Stimulated activated CD8-positive, alpha-beta memory T cell treated with anti-CD3 and anti-CD28 coated beads, Interleukin-7, amount 100 ng/mL, for 4 hours (primary cell): Measurements from ENCODE around the gene RBKS.
"Not testable (repeated sequence)": the region's sequence is repeated elsewhere in the genome, so short reads cannot be mapped to it uniquely, and the experiment has no call there.

Source experiments
- DNase-seq, 2 donors: peaks; one replicate each; pipeline ENCODE4 v3.0.0-alpha.2; 2020; ENCODE audit warnings: low read depth in 2 of 2

Gene RBKS

DNA sequence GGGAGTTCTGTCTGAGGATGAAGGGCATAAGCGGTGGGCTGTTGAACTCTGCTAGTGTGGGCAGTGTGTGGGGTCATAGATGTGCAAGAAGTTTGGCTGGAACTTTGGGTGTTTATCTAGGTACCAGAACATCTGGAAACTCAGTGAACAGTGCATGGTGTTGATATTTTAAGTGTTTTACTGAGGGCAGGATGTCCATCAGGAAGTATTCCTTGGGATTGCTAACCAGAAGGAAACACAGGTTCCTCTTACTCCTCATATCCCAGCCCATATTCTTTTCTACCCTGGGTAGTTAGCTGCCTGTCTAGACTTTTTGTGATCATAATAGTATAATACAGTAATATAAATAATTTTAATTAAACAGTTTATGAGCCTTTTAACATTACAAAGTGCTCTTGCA, 15.9 kb upstream of the RBKS start:
- DNase-seq: no peak

DNA sequence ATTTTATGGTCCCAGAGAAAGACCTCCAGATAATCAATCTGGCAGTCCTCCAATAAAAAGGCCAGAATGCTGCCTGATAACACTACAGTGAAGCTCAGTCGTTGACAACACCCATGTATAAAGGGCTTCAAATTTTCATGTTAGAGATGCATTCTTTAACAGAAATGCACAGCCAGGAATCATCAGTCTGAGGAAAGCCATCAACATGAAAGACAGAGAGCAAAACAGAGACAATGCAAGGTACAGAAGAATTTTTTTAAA, 14.1 kb upstream of the RBKS start:
- no peak for DNase-seq

DNA sequence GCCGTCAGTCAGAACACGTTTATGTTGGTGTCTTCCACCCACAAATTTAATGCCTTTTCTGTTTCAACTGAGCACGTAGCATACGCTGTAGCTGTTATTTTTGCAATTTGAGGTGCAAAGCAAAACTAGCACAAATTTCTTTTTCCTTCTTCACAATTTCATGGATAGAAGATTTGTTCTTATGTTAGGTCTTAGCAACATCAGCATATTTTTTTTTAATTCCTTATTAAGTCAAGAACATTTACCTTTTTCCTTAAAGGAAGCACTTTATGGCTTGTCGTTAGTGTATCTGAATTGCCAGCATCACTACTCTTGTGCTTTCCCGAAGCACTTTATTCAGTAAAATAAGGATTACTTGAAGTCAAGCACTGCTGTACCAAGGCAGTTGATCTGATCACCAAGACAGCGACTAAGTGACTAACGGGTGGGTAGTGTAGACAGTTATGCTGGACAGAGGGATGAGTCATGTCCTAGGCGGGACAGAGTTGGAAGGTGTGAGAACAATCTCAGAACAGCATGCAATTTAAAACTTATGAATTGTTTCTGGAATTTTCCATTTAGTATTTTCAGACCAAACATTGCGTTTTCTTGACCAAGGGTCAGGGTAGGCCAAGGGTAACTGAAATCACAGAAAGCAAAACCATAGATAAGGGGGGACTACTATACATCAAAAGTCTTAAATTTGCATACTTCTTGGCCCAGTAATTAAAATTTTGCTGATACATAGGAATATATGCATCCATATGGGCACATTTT, 13.6 kb upstream of the RBKS start:
- DNase-seq: no peak

DNA sequence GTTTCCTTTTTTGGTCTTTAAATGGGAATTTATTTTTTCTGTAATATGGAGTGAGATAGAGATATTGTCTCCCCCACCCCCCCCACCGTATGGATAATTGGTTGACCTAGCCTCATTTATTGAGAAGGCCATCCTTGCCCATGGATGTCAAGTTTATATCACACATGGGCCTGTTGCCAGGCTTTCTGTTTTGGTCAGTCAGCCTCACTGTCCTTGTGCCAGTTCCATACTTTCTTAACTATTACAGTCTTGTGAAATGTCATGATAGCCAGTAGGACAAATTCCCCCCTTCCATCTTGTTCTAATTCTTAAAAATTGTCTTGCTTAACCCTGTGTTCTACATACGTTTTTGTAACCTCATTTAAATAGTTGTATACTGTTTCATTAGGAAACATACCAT, 12.8 kb upstream of the RBKS start:
- no peak for DNase-seq

DNA sequence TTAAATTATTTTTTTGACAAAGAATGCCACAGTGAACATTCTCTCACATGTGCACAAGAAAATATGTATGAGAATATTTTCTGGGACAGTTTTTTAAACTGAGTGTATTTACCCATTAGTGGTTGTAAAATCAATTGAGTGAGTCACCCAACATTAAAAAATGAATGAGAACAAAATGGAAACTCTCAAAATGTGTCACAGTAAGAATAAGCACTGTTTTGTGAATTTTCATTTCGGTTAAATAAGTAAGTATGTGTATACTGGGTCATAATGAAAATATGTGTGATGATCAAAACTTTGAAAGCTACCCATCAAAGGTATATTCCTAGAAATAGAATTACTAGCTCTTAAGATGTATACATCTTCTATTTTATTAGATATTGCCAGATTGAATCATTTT, 11.9 kb upstream of the RBKS start:
- no peak for DNase-seq

DNA sequence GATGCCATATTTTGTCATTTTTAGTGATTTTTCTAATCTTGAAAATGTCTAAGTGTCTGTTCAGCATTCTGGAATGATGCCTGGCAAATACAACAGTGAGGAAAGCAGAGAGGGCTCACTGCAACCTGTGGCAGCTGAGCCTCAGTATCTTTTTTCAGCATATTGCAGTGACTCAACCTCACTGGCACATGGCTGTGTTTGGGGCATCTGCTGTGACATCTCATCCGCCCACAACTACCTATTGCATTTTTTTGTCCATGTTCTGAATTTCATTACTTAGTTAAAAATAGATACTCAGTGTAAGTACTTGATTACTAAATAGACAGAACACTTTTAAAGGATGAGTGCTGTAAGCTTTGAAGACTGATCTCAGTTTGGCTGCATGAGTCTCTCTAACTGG, 11.0 kb upstream of the RBKS start:
- peak in 1 of 2 donors; percentile 15 for DNase-seq

DNA sequence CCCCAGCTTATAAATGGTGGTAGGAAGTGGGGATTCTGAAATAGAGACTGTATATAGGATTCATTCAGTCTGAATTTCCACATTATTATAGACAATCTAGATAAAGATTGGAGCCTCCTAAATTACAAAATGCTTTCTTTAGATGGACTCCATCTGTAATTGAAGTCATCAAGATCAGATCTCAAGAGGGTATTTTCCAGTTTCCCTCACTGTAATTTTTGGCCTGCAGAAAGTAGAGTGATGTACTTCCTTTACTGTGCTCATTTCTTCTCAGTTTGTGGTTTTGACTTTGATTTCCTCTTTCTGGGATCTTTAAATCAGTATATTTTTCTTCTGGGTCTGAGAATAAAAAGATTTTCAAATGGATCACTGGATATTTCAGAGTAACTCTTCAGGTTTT, 7.5 kb upstream of the RBKS start:
- DNase-seq: no peak

DNA sequence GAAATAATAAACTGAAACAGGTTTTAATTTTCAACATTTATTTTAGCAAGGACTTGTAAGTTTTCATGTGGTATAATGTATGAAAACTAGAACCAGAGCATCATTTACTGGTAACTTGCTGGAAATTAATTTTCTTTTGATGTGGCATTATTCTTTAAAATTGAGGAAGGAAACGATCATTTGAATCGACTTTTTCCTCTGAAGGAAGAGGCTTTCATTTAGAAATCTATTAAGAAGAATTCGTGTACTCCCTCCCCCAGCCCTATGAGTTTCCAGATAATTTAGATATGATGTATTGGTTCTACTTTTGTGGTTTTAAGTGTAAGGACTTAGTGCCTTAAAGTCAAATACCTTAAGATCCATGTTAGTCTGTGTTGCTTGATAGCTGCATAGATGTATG, 2.8 kb upstream of the RBKS start:
- DNase-seq: peak in 1 of 2 donors; percentile 17

DNA sequence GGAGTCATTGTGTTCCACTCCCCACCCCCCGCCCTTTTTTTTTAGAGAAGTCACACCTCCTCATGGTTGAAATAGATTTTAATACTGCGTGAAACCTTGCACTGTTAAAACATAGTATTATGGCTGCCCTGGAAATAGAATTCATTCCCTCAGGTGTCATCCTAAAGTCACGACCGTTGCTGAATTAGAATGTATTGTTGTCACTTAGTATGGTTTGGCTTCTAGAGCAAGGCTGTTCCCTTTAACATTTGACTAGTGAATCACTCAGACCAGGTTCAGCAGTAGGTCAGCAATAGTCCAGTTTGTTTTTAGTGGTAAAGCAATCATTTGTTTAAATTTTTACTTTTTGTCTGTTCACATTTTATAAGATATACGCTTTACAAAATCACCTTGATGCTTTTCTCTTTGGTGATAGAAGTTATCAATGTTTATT, 1.5 kb upstream of the RBKS start:
- no peak for DNase-seq

DNA sequence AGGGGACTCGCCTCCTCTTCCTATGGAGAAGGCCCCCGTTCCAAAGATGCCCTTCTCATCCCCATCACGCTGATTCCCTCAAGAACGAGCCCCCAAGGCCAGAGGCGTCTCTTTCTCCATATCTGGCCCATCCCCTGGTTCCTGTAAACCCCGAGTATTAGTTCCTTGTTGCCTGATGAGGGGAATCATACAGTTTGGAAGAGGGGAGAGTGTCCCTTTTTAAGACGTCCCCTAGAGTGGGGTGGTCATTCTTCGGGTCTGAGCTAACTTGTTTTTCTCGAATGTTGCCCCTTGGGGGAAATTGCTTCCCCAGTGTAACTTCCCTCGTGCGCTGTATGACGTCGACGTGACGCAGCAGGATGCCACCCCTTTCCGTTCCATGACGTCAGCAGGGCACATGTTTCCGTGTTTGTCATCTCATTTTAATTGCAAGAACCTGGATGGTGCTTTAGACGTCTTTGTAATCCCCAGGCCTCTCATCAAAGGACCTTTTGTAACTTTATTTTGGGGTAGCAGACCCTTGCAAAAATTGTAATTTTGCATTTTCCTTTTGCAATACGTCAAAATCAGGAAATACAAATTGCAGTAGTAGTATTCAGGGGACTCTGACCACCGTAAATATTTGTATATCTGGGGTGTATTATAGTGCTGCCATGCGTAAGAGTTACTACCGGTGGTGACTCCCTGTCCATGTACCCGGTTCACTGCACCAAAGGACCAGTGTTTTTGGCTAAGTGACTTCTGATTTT, 911 bp upstream of the RBKS start:
- DNase-seq: peak; percentile 84 to 93

DNA sequence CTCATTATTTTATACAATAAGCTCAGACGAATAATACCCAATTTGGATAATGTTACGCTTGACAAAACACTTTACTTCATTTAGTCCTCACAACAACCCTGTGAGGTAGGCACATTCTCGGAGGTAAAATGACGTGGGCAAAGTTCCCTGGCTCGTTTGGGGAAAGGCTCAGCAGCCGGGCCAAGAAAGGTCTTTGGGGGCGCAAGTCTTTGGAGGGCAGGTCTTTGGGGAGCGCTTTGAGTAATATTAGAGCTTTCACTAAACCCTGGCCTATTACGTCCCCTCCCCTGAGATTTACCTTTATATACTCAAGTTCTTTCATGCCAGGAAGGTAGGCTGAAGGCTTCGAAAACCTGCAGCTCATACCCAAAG, 427 bp downstream of the RBKS start:
- DNase-seq: no peak

DNA sequence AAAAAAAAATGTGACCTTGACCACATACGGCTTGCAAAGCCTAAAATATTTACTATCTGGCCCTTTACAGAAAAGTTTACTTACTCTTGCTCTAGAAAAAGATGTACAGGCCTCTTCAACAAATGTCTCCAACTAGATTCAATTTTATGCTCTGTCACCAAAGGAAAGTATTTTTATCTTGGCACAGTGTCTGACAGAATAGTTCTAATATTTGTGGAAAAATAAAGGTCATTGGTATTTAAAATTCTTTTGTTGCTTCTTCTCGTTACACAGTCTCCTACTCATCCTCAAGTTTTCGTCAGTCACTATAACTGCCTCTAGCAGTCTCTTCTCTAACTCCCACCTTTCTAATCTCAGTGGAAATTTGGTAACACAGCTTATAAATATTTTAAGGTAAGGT, 1.4 kb downstream of the RBKS start:
- no peak for DNase-seq

DNA sequence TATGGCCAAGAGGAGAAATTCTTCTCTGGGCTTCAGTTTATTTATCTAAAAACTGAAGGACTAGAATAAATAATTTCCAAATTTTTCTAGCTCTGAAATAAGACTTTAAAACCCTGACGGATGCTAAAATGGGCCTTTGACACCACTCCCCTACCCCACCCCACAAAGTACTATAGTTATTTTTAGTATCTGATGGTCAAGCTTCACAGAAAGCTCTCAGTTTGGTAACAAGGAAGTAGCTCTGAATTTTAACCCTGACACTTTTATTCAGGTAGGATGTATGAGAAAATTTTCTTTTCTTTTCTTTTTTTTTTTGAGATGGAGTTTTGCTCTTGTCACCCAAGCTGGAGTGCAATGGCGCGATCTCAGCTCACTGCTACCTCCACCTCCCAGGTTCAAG, 2.4 kb downstream of the RBKS start:
- DNase-seq: no peak

DNA sequence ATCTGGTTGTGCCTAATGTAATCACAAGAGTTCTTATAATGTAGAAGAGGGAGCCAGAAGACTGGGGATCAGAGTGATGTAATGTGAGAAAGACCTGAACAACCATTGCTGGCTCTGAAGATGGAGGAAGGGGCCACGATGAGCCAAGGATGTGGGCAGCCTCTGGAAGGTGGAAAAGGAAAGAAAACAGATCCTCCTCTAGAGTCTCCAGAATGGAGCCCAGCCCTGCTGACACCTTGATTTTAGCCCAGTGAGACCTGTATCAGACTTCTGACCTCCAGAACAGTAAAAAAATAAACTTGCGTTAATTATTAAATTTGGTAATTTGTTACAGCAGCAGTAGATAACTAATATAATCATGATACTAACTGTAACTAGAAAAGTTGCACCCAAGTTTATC, 3.1 kb downstream of the RBKS start:
- DNase-seq: no peak

DNA sequence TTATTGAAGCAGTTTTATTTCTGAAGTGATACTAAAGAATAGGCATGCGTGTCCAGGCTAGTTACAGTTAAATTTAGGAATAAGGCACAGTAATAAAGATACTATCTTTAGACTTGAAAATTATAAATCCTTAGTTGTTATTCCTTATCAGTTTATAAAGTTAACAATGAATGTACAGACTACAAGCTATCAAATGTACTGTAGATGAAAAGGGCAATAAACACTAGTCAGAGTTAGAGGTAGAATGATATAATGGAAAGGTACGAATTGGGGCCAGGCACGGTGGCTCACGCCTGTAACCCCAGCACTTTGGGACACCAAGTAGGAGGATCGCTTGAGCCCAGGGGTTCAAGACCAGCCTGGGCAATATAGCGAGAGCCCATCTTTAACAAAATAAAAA, 3.9 kb downstream of the RBKS start:
- no peak for DNase-seq

DNA sequence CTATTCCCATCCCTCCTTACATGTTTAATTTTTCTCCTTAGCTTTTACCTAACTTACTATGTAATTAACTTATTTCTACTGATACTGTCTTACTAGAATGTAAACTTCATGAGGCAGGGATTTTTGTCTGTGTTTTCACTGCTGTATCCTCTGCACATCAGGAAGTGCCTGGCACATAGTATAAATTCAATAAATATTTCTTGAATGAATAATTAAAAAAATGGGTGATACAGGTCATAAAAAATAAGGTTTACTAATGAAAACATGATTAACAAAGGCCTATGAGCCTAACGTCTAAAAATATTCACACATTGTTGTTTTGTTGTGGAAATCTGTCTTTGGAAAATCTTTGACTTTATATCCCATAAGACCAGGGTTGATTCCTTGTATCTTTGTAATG, 4.5 kb downstream of the RBKS start:
- DNase-seq: no peak

DNA sequence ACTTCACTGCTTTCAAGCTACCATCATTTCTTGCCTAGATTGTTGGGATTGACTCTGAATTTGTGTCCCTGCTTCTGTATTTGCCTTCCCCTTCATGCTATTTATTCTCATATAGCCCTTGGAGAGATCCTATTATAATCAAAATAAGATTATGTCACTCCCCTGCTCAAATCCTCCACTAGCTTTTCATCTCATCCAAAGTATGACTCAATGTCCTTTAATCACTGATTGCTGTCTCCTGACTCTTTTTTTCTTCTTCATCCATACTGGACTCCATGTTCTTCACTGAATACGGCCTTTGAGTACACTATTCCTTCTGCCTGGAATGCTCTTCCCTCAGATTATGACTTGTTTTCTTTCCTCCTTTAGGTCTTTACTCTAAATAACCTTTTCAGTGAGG, 5.0 kb downstream of the RBKS start:
- no peak for DNase-seq

DNA sequence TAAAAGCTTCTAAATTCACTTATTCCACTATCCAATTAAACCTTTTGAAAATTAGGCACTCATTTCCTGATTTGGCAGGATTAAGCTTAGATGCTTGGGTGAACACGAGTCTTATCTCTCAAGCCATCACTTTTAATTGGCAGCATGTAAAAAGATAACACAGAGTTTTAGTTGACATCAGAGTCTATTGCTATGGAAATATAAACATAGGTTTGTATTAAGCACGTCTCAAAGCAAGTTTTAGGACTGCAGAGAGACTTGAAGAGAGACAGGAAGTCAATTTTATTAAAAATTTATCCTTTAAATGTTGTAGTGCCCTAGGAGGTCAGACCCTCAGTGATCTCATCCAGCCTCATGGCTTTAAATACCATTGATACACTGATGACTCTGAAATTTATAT, 5.6 kb downstream of the RBKS start:
- DNase-seq: no peak

DNA sequence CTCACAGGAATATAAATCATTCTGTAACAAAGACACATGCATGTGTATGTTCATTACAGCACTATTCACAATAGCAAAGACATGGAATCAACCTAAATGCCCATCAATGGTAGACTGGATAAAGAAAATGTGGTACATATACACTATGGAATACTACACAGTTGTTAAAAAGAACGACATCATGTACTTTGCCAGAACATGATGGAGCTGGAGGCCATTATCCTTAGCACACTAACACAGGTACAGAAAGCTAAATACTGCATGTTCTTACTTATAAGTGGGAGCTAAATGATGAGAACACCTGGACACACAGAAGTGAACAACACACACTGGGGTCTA, 7.6 kb downstream of the RBKS start:
- not testable (repeated sequence) for DNase-seq

DNA sequence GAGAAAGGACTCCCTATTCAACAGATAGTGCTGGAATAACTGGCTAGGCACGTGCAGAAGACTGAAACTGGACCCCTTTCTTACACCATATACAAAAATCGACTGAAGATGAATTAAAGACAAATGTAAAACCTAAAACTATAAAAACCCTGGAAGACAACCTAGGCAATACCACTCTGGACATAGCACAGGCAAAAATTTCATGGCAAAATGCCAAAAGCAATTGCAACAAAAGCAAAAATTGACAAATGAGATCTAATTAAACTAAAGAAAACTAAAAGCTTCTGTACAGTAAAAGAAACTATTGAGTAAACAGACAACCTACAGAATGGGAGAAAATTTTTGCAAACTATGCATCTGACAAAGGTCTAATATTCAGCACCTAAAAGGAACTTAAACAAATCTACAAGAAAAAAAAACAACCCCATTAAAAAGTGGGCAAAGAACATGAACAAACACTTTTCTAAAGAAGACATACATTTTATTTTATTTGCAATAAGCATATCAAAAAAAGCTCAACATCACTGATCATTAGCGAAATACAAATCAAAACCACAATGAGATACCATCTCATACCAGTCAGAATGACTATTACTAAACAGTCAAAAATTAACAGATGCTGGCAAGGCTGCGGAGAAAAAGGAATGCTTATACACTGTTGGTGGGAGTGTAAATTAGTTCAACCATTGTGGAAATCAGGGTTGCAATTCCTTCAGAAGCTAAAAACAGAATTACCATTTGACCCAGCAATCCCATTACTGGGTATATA, 8.2 kb downstream of the RBKS start:
- not testable (repeated sequence) for DNase-seq

DNA sequence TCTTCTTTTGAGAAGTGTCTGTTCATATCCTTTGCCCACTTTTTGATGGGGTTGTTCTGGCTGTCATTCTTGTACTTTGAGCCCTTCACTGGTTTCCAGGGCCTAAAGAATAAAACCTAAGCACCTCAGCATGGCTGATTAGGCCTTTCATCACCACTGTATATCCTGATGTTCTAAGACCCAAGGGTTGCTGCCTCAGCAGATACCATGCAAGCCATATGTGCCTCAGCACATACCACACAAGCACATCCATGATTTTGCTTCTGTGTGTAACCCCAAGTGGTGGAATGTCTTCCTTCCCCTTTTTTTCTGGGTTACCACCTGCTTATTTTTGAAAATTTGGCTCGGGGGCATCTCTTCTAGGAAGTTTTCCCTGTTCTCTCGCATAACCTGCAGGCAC, 11.4 kb downstream of the RBKS start:
- DNase-seq: no peak

DNA sequence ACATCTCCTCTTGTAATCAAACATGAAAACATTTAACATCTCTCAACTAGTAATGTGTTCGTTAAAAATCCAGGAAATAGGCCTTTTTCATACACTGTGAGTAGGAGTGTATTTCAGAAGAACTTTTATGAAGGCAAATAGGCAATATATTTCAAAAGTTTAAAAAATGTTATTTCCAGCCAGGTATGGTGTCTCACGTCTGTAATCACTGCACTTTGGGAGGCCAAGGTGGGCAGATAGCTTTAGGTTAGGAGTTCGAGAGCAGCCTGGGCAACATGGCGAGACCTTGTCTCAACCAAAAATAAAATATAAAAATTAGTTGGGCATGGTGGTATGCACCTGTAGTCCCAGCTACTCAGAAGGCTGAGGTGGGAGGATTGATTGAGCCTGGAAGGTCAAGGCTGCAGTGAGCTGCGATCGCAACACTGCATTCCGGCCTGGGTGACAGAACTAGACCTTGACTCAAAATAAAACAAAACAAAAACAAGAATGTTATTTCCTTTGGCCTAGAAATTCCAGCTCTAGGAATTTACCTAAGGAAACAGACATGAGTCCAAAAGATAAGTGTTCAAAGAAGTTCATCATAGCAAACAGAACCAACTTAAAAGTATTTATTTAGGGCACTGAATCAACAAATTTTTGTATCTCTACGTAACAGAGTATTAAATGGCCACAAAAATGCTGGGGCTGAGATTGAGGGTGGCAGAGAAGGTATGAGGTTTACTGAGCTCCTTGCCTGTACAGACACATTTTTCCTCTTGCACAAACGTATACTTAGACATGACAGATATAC, 14.9 kb downstream of the RBKS start:
- no peak for DNase-seq
